HG03280 (cell line): ENCODE data around the gene IGFBP5.

Source experiments
- ATAC-seq: cut with Tn5 transposase; IDR thresholded peaks from one replicate; pipeline ENCODE4 v1.9.1; 2021; ENCODE audit warnings: mild to moderate bottlenecking, moderate library complexity; ENCODE audit not compliant: unreplicated experiment

Gene IGFBP5

DNA sequence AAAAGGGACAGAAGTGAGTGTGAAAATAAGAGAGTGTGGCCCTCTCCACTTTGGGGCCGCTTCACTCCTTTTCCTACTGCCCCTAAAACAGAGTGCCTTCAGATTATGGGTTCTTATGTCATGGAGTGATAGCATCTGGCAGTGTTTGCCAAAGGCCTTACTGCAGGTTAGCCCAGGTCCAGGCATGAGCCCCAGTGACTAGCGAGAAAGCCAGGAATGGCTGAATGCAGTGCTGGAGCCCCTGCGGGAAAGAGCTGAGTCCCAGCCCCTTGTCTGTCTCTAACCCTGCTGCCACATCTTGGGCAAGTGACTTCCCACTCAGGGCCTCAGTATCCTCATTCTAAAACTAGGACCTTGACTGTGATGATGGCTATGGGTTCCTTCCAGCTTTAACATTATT is 6.0 kb downstream of the IGFBP5 start:
- ATAC-seq, result no peak

DNA sequence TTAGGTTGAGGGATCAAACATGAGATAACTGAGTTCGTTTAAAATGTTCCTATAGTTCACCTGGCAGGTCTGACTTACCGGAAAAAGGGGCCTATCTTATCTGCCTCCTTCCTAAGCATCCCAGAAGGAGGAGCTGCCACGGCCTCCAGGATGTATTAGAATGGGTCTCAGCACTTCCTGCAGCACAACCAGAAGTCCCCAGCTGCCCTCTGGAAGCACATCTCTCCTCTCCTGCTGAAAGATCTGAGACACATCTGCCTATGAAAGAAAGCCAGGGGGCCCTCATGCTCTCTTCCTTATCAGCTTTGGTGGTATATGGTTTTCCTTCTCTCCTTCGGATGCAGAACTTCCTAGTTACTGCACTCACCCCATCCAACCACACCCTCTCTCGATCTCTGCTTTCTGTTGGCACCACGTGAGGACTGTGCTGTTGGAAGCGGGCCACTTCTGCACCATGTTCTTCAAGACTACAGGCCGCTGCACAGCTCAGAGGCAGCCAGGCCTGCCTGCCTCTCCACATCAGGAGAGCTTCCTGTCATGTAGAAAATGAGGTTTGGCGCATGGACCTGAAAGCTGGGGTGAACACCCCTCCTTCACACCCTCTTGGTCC is 6.5 kb downstream of the IGFBP5 start:
- no peak for ATAC-seq

DNA sequence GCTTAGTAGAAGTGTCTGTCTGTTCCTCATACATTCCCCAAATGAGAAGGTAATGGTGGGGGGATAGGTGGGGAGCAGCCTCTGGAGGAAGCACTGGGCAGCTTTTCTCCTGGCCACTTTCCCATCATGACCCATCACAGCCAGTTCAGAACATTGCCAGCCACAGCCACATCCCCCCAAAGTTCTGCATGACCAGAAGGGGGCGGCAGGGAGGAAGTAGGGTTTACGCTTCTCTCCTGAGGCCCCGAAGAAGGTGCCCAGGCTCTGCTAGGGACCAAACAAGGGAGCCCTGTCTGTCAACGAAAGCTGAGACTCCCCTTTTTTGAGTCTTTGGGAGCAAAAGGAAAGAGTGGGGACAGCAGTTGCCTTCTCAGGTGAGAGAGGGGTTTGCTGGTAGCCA is 7.7 kb downstream of the IGFBP5 start:
- no peak for ATAC-seq

DNA sequence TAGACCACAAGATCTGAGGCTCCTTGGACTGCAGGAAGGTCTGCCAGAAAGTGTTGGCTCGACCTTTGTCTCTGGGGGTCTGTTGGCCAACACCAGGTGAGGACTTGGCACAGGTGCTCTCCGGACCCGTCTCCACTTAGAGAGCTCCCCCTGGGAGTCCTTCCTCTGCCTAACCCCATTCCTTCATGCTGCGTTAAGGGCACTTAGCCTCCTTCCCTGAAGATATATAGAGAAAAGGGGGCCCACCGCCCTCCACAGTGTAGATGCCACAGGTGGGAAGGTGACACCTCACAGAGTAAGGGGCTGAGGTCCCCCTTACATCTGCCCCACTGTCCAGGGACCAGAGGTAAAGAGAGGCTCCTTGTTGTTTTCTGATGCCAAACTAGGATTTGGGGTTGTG is 8.2 kb downstream of the IGFBP5 start:
- no peak for ATAC-seq

DNA sequence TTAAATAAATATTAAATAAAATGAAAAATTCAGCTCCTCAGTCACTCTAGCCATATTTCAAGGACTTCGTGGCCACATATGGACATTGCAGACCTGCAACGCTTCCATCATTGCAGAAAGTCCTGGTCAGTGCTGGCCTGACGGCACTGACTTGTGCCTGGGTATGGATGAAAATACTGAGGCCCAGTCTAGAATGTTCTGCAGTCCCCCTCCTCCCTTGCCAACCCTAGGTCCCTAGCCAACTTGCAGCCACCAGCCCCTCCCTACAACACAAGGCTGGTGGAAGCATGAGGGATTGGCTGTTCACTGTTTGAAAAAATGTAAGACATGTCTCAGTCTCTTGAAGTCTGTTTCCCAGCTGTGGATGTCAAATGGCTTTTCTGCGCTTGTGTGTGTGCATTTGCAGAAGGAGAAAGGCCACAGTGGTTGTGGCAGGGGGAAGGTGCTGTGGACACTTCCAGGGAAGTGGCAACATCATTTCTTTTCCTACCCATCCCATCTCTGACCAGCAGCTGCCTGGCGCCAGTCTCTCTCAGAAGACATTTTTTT is 9.9 kb downstream of the IGFBP5 start:
- no peak for ATAC-seq

DNA sequence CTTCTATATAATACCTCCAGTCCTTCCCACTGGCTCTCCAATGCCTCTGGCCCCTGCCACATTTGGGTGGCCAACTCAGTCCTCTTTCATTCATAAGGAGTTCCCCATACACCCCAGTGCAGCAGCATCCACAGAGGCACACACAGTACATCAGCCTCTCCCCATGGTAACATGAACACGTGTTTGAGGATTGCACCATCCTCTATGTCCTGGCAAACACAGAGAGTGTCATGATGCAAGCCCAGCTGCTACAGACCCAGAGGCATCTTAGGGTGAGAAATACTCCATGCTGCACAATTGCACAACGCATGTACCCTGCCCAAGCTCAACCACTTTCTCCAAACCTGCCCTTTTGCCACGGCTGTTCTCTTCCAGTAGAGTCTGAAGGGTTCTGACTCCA is 11.5 kb downstream of the IGFBP5 start:
- no peak for ATAC-seq

DNA sequence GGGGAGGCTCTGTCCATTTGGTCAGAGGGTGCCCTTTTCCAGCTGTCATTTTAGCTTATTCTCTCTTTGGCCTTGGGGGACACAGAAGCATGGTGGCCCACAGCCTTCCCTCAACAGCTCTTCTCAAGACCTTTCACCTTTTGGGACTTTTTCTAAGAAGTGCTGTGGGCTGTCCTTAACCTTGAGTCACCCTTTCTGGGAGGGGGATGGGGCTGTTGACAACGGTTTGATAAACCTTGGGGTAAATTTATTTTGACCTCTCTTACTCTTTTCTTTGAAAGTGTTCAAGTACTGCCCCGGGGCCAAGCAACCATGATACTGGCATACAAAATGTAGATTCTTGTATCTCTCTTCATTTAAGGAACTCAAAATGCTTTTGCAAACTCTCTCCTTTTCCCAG is 13.7 kb downstream of the IGFBP5 start:
- ATAC-seq, result no peak

DNA sequence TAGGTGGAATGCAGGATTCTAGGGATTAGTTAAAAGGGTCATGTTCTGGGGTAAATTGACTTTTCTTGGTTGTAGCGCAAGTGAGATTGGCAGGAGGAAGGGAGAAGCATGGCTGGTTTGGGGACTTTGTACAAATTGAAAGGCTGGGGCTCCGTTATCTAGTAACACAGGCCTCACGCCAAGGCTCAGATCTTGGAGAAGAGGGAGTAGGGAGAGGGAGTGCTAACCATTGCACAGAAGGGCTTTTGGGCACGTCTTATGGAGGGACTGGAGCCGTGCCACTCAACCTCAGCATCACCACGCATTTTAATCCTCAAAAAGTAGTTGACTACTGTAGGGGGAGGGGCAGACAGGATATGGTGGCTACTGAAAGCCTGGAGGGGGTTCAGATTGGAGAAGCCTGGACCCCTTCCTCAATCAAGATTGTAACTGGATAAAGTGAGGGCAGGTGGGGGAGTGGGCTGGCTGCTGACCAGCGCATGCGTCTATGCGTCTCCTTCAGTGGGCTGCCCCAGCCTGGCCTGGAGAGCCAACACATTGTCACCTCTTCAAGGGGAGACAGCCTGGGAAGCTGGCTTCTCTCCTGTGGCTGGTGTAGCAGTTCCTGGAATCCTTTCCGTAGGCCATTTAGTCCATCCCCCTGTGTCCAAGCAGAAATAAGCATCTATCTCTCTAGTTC is 14.3 kb downstream of the IGFBP5 start:
- ATAC-seq, result no peak

DNA sequence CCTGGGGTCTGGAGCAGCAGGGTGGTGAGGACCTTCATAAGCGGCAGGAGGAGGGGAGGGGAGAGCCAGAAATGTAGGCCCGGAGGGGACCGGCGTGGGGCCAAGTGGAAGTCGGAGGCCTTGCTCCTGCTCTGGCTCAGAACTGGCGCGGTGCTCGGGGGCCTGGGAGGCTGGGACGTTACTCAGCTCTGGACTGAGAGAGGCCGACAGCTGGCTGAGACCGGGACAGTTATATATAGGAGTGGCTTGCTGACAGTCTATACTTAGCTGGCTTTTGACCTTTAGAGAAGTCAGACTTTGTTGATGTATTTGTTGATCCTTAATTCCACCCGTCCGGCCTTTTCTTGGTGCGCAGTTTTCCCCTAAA is 15.7 kb downstream of the IGFBP5 start:
- no peak for ATAC-seq

DNA sequence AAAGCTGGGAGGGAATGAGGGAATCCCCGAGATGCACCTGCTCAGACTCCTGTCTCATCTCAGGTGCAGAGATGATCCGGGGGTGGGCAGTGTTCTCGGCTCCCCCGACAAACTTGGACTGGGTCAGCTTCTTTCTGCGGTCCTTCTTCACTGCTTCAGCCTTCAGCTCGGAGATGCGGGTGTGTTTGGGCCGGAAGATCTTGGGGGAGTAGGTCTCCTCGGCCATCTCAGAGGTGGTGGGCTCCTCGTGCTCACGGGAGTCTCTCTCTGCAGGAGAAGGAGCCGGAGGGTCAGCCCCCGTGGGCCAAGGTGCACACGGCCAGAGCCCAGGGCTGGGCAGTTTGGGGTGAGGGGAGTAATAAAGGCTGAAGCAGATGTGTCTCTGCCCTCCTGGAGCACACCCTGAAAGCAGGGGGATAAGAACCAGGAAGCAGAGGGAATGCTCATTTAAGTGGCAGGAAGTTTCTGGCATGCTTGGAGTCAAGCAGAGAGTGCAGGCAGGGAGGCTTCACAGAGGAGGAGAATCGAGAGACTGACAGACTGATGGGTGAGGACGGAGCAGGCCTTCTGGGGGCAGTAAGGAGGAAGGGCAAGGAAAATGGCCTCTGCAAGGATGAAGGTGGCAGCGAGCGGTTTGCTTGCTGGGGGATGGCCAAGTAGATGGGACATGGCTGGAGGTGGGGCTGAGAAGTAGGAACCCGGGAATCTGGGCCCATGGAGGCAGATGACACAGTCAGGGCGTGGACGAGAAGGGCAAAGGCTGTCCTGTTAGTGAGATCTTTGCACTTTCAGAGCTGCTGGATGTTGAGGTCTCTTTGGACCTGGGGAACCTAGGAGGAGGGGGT is 16.3 kb downstream of the IGFBP5 start:
- ATAC-seq, result no peak

DNA sequence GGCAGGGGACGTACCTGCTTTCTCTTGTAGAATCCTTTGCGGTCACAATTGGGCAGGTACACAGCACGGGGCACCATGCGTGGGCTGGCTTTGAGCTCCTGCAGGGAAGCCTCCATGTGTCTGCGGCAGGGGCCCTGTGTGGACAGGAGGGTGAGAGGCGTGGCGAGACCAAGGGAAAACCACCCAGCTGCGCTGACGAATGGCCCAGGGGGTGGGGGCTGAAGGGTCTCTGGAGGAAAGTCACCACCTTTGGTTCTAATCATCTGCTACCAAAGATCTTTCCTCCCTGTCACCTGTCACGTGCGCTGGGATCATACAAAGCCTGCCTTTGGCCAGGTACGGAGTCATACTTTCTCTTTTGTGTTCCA is 17.3 kb downstream of the IGFBP5 start:
- ATAC-seq, result no peak

DNA sequence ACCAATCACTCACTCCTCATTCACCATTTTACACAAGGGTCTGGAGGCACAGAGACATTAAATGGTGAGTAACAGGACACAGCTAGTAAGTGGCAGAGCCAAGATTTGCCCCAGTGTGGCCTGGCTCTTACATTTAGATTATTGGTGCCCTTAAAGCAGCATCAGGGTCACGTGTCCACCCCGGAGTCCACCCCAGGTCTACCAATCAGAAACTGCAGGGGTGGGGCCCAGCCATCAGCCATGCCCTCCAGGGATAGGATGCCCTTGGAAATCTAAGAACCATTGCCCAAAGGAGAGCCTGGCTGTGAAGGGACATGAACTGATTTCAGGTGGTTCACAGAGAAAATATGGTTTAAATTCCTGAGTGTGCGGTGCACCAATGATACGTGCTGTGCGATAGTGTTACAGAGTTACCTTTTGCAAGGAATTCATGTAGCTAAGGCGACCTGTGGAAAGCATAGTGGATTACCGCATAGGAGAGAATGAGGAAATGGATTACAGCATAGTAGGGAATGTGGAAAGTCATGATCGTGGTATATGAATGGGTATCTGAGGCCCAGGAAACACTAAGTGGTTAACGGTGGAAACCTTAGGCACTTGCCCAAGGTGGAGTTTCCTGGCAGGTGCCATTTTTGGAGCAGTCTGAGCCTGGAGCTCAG is 17.8 kb downstream of the IGFBP5 start:
- no peak for ATAC-seq

DNA sequence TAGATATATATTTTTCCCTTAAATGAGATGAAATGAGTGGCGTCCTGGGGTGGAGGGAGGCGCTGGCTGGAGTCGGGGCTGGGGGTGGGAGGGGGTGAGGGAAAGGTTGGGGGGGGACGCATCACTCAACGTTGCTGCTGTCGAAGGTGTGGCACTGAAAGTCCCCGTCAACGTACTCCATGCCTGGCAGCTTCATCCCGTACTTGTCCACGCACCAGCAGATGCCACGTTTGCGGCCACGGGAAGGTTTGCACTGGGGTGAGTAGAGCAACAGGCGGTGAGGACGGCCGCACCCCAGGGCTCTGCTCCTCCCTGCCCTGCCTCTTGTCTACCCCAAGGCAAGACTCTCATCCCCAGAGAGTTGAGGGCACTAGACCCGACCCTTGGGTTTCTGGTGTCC is 18.7 kb downstream of the IGFBP5 start:
- no peak for ATAC-seq

DNA sequence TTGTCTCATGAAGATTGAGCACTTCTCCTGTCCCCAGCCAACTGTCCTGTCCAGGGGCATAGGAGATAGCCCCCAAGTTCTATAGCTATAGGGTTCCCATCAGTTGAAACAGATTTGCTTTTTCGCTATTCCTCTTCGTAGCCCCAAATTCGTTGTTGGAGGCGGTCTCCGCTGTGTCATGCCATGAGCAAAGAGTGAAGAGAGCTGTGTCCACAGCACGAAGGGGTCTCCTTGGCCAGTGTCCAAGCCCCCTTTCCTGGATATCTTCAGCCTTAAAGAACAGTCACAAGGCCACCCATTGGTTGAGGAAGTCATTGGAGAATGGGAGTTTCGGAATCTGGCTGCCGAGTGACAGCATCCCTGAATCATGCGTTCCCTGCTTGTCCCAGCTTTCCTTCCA is 21.0 kb downstream of the IGFBP5 start:
- ATAC-seq, result no peak

DNA sequence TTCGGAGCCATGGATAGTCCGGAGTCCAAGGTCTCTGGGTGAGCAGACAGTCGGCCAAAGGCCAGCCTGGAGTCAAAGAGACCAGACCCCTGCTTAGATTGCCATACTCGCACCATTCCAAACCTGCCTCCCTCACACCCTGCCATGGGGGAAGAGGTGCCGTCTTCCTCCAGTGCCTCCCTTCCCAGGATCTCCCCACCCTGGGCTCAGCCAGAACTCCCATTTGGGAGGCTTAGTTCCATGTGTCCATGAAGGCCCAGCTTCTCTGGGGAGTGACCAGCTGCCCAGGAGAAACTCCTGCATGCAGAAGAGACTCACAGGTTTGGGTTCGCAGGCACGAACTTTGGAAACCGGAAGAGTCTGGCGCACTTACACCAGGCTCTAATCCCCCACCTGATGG is 21.7 kb downstream of the IGFBP5 start:
- no peak for ATAC-seq

DNA sequence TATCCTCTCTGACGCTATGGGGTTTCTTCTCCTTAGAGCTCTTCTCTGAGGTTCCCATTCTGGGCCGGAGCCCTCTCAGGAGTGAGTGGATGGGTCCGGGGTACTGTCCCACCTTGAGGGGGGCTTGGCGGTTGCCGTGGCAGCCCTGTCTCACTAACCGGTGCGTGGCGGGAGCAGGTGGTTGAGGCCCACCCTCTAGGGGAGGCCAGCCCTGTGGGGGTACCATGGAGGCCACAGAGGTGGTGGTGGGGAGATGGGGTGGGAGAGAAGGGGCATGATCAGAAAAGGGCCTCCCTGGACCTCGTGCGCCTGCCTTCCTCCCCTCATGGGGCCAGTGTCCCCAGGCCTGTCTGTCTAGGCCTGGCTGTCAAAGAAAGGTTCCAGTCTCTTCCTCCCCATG is 22.3 kb downstream of the IGFBP5 start:
- ATAC-seq, result no peak

DNA sequence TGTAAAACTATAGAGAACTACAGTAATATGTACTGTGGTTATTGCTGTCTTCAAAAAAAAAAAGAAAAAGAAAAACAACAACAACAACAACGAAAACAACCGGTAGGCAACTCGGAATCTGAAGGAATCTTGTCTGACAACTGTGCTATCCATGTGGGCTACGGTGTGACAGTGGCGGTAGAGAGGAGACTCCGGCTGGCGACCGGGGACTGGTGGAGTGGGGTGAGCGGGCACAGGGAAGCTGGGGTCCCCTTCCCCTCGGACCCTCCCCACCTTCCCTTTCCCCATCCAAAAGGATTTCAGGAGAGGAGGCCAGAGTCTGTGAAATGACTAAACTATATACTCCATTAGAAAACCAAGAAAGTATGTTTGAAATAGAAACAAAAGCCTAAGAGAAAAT is 22.9 kb downstream of the IGFBP5 start:
- no peak for ATAC-seq

DNA sequence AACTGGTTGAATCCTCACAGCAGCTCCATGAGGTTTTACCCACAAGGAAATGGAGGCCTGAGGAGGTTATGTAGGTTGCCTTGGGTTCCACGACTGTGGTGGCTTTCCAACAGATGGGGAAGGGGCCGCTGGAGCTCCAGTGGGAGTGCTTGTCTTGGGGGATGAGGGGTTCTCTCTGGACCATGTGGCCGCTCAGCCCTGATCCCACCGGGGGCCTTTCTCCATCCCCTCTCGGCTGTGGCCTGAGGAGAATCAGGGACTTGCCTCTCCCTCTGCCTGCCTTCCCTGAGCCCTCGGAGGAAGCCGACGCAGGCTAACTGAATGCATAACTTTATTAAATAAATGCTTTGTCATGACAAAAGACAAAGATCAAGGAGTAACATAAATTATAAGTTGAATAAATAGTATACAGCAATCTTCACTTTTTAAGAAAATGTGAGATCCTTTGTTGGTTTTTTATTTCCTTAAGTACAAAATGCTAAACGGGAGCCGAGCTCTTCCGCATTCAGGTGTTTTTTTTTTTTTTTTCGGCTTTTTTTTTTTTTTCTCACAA is 23.5 kb downstream of the IGFBP5 start:
- no peak for ATAC-seq

DNA sequence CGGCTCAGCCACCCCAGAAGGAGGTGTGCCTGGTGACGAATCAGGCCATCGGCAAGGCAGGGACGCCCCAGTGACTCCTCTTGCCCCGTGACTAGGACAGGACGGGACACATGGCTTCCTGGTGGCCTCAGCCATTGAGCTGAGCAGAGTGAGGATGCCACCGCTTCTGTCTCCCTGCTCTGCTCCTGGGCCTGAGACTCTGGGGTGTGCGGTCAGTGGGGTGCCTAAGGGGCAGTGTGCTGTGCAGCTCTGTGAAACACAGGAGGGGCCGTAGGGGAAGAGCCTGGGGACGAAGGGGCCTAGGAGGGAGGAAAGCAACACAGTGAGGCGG is 24.3 kb downstream of the IGFBP5 start:
- no peak for ATAC-seq

DNA sequence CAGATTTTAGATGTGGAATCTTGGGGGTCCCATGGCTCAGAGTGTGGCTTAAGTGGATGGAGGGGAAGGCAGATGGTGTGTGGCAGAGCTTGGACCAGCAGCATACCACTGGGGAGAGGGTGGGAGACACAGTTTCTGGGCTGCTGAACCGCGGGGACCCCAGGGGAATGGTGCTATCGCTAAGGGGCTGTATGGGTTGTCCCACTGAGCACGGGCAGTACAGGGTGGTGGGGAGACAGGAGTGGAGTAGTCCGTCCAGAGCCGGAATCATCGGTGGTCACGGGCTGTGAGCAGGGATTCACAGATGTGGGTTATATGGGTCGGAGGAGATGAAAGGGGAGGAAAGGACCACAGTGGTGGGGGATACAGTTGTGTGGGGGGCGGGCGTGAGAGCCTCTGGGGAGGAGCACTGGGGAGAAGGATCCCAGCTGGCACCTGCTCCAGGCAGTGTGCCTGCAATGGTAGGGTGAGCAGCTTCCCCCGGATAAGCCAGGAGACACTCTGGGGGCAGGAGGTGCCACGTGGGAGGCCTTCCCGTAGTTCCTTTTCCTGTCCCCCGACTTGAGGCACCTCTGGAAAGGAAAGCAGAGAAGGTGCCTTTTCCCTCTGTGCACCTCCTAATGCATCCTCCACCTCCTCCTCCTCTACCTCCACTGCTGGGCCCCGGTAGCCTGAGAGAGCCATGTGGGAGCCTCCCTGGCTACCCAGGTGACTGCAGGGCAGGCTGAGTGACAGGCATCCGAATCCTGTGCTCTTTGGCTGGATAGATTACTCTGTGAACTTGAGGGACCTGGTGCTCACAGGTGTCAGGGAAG is 24.9 kb downstream of the IGFBP5 start:
- ATAC-seq, result no peak
